OCI-LY7 (cell line): Measurements from ENCODE around the gene CABCOCO1. TPM values are rescaled to one million over a fixed set of nuclear protein-coding genes. Genes with fewer than 3 reads are reported as not detected.

Experiments
- BruUV-seq: library from RNA; stranded (reverse); fragments of 400-500 nt; replicated peaks from 2 replicates; lab custom pipeline; 2021; lab: Mats Ljungman, UMichigan
- CTCF ChIA-PET: fragments of 300-600 bp; sonication (Branson Sonifier 250); formaldehyde crosslinking; loops from one replicate; lab custom pipeline; 2022; ENCODE audit warnings: antibody characterized with exemption; ENCODE audit not compliant: unreplicated experiment; lab: Charles Lee
- POLR2A ChIA-PET: fragments of 300-600 bp; sonication (Branson Sonifier 250); formaldehyde crosslinking; loops from one replicate; lab custom pipeline; 2022; ENCODE audit warnings: antibody characterized with exemption; lab: Charles Lee
- DNase-seq: peaks from one replicate; pipeline ENCODE4 v3.0.0-alpha.2; 2015; ENCODE audit warnings: low spot score
- H2AFZ ChIP-seq: fragments of 200-600 bp; sonication (generic), shearing (Covaris generic); 2 replicates; pipeline ENCODE4 v1.6.1; 2014; ENCODE audit warnings: mild to moderate bottlenecking, antibody characterized with exemption, low read length, moderate library complexity
- H3K27ac ChIP-seq: fragments of 200-600 bp; sonication (generic); 2 replicates; pipeline ENCODE4 v1.5.1; 2014; ENCODE audit warnings: mixed run types, low read depth, mild to moderate bottlenecking, moderate library complexity, low read length, inconsistent platforms; ENCODE audit not compliant: poor library complexity, severe bottlenecking
- H3K36me3 ChIP-seq: fragments of 200-600 bp; sonication (generic); 2 replicates; pipeline ENCODE4 v1.6.1; 2014; ENCODE audit warnings: mild to moderate bottlenecking, antibody characterized with exemption, low read length, moderate library complexity, mixed read lengths; ENCODE audit not compliant: insufficient read depth
- H3K4me1 ChIP-seq: fragments of 200-600 bp; sonication (generic); 2 replicates; pipeline ENCODE4 v1.5.1; 2014; ENCODE audit warnings: mild to moderate bottlenecking, low read length; ENCODE audit not compliant: insufficient read depth, poor library complexity, severe bottlenecking
- H3K4me2 ChIP-seq: fragments of 200-600 bp; sonication (generic); 2 replicates; pipeline ENCODE4 v1.6.1; 2014; ENCODE audit warnings: mild to moderate bottlenecking, low read length
- H3K4me3 ChIP-seq: fragments of 200-600 bp; sonication (generic); 2 replicates; pipeline ENCODE4 v1.5.1; 2014; ENCODE audit warnings: mild to moderate bottlenecking, low read depth, low read length; ENCODE audit not compliant: poor library complexity, severe bottlenecking
- H3K79me2 ChIP-seq: fragments of 200-600 bp; sonication (generic); 2 replicates; pipeline ENCODE4 v1.6.1; 2016; ENCODE audit warnings: low read depth, mild to moderate bottlenecking, low read length, moderate library complexity, mixed read lengths; ENCODE audit not compliant: insufficient read depth
- H3K9me2 ChIP-seq: fragments of 200-600 bp; sonication (generic); 2 replicates; pipeline ENCODE4 v1.6.1; 2016; ENCODE audit warnings: mild to moderate bottlenecking, low read length, mixed read lengths; ENCODE audit not compliant: insufficient read depth
- H3K9me3 ChIP-seq: fragments of 200-600 bp; sonication (generic); 2 replicates; pipeline ENCODE4 v1.6.1; 2014; ENCODE audit warnings: mild to moderate bottlenecking, mixed run types, low read length, mixed read lengths
- H4K20me1 ChIP-seq: fragments of 200-600 bp; sonication (generic); 2 replicates; pipeline ENCODE4 v1.6.1; 2014; ENCODE audit warnings: mild to moderate bottlenecking, antibody characterized with exemption, low read length, moderate library complexity, mixed read lengths; ENCODE audit not compliant: insufficient read depth
- CTCF ChIP-seq: fragments of 200-600 bp; sonication (generic); conservative IDR thresholded peaks from 2 replicates; pipeline ENCODE4 v1.5.1; 2014; ENCODE audit warnings: mild to moderate bottlenecking, antibody characterized with exemption, low read length, moderate library complexity, mixed read lengths
- EZH2phosphoT487 ChIP-seq: fragments of 200-600 bp; sonication (generic); IDR thresholded peaks from 2 replicates; pipeline ENCODE4 v1.6.1; 2018; ENCODE audit warnings: low read depth, borderline replicate concordance, mild to moderate bottlenecking, mixed run types, antibody characterized with exemption, low read length, moderate library complexity, mixed read lengths
- intact Hi-C: fragments of 100-400 bp; cut with micrococcal nuclease; formaldehyde crosslinking; loops from one replicate; pipeline ENCODE4 v1.10.0; 2022; ENCODE audit not compliant: unreplicated experiment
- total RNA-seq, 2 experiments: library from RNA; depleted of rRNA in 1 of 2; stranded (reverse); fragments of >200 nt in 1 of 2; shearing (Covaris generic) in 1 of 2; gene quantifications; 2 replicates each; pipeline ENCODE4 v1.2.3, GENCODE V29; 2014 to 2022

The CABCOCO1 gene
- total RNA-seq, 2 experiments from 2014 or later = not detected

GRCh38 chr10:61617180-61617579, 45.5 kb upstream of the CABCOCO1 start:
- ChIA-PET CTCF (no interaction called here), POLR2A (interaction anchor here (0.7 kb wide), 1 partner anchor 12 kb away, joined by 3 read pairs; no protein-coding TSS in a partner anchor)
- no peaks in the 10 kb centered on the region for H3K9me3 ChIP-seq
- H3K4me2 ChIP-seq = no peak overlapping the region
- TF ChIP-seq EZH2phosphoT487 = no peak
- no peak for TF ChIP-seq CTCF
- no peak for DNase-seq
- H2AFZ ChIP-seq = no peak overlapping the region
- intact Hi-C loops = no loop called here
- no peaks in the 10 kb centered on the region for H3K9me2 ChIP-seq
- no peaks in the 10 kb centered on the region for H4K20me1 ChIP-seq
- H3K27ac ChIP-seq = no peak overlapping the region
- no peak overlapping the region for H3K4me3 ChIP-seq
- no peaks in the 10 kb centered on the region for H3K79me2 ChIP-seq
- H3K36me3 ChIP-seq = no peaks in the 10 kb centered on the region
- BruUV-seq = no TSS peak
- H3K4me1 ChIP-seq = no peaks in the 10 kb centered on the region

- intact Hi-C loops = no loop called here
- Histone ChIP-seq H3K4me3 (no peak overlapping the region), H3K27ac (no peak overlapping the region), H3K36me3 (no peaks in the 10 kb centered on the region), H2AFZ (no peak overlapping the region), H3K4me1 (no peaks in the 10 kb centered on the region), H4K20me1 (no peaks in the 10 kb centered on the region), H3K9me3 (no peaks in the 10 kb centered on the region), H3K79me2 (no peaks in the 10 kb centered on the region), H3K9me2 (no peaks in the 10 kb centered on the region), H3K4me2 (no peak overlapping the region)
- no peak for DNase-seq
- TF ChIP-seq CTCF = no peak
- no peak for TF ChIP-seq EZH2phosphoT487
- no TSS peak for BruUV-seq
- CTCF ChIA-PET = no interaction called here
- POLR2A ChIA-PET = interaction anchor here (0.7 kb wide), 1 partner anchor 13 kb away, joined by 3 read pairs; no protein-coding TSS in a partner anchor
Measured at GRCh38 chr10:61617586-61617985, 45.1 kb upstream of the CABCOCO1 start.

- Histone ChIP-seq H3K36me3 (no peaks in the 10 kb centered on the region), H3K27ac (no peak overlapping the region), H4K20me1 (no peaks in the 10 kb centered on the region), H3K79me2 (no peaks in the 10 kb centered on the region), H3K4me2 (no peak overlapping the region), H3K9me2 (no peaks in the 10 kb centered on the region), H3K9me3 (no peaks in the 10 kb centered on the region), H3K4me3 (no peak overlapping the region), H3K4me1 (no peaks in the 10 kb centered on the region), H2AFZ (peak overlapping the region; percentile 21; the same call in 1 of the 2 replicates)
- intact Hi-C loops = no loop called here
- TF ChIP-seq EZH2phosphoT487 = no peak
- no peak for TF ChIP-seq CTCF
- POLR2A ChIA-PET = interaction anchor here (0.8 kb wide), 1 partner anchor 711 kb away, joined by 3 read pairs; no protein-coding TSS in a partner anchor
- CTCF ChIA-PET = no interaction called here
- DNase-seq = no peak
- no TSS peak for BruUV-seq
Measured at GRCh38 chr10:61618388-61618961, 44.3 kb upstream of the CABCOCO1 start.
